Thoracic aorta (tissue), 2 donors: ENCODE measurements around the gene KAT14. TPM values are rescaled to one million over a fixed set of nuclear protein-coding genes. Genes with fewer than 3 reads are reported as not detected.
A peak's percentile ranks its signal among the peaks of the same experiment; 100 is the strongest.
"Not testable (repeated sequence)": the region's sequence is repeated elsewhere in the genome, so short reads cannot be mapped to it uniquely, and the experiment has no call there.

ENCODE experiments used
- ATAC-seq: fragments of 150-250 bp; one replicate; pipeline ENCODE4 v1.8.0; 2017; ENCODE audit warnings: low read depth; ENCODE audit not compliant: insufficient number of reproducible peaks, low FRiP score
- DNase-seq: peaks from one replicate; pipeline ENCODE4 v3.0.0-alpha.2; 2020; ENCODE audit warnings: low spot score
- H3K27ac ChIP-seq, 2 donors: fragments of 200-600 bp; sonication (generic); 1 replicate in 1 of 2; 2 replicates in 1 of 2; pipeline ENCODE4 v1.5.1; 2016; ENCODE audit warnings: mild to moderate bottlenecking in 2 of 2, moderate library complexity in 2 of 2
- H3K27me3 ChIP-seq: fragments of 200-600 bp; sonication (generic); replicated peaks from 2 replicates; pipeline ENCODE4 v1.6.0; 2016; ENCODE audit warnings: mild to moderate bottlenecking; ENCODE audit not compliant: insufficient read depth
- H3K36me3 ChIP-seq: fragments of 200-600 bp; sonication (generic); one replicate; pipeline ENCODE4 v1.5.1; 2016
- H3K4me1 ChIP-seq, 2 donors: fragments of 200-600 bp; sonication (generic); 1 replicate in 1 of 2; 2 replicates in 1 of 2; pipeline versions ENCODE4 v1.5.1 to v1.6.0; 2016; ENCODE audit warnings: low read depth in 2 of 2, mild to moderate bottlenecking in 1 of 2; ENCODE audit not compliant: control insufficient read depth in 1 of 2
- H3K4me3 ChIP-seq: fragments of 200-600 bp; sonication (generic); 2 replicates; pipeline ENCODE4 v1.5.1; 2016; ENCODE audit warnings: mild to moderate bottlenecking
- H3K9me3 ChIP-seq: fragments of 200-600 bp; sonication (generic); 2 replicates; pipeline ENCODE4 v1.5.1; 2016
- total RNA-seq, 2 donors: library from RNA; depleted of rRNA; stranded (reverse); fragments of >200 nt; gene quantifications; one replicate each; pipeline versions ENCODE4 v1.1.0 to v1.2.3, GENCODE V29; 2016
- TF ChIP-seq, protein P1 (sequence below): fragments of 200-600 bp; sonication (generic); IDR thresholded peaks from one replicate; pipeline ENCODE4 v1.5.1; 2019; ENCODE audit warnings: antibody characterized with exemption

The KAT14 gene, protein sequence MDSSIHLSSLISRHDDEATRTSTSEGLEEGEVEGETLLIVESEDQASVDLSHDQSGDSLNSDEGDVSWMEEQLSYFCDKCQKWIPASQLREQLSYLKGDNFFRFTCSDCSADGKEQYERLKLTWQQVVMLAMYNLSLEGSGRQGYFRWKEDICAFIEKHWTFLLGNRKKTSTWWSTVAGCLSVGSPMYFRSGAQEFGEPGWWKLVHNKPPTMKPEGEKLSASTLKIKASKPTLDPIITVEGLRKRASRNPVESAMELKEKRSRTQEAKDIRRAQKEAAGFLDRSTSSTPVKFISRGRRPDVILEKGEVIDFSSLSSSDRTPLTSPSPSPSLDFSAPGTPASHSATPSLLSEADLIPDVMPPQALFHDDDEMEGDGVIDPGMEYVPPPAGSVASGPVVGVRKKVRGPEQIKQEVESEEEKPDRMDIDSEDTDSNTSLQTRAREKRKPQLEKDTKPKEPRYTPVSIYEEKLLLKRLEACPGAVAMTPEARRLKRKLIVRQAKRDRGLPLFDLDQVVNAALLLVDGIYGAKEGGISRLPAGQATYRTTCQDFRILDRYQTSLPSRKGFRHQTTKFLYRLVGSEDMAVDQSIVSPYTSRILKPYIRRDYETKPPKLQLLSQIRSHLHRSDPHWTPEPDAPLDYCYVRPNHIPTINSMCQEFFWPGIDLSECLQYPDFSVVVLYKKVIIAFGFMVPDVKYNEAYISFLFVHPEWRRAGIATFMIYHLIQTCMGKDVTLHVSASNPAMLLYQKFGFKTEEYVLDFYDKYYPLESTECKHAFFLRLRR
- total RNA-seq, result 10 to 100 TPM in 1 of 2 donors, 1 to 10 TPM in 1; 7.7 to 11.7 TPM

DNA sequence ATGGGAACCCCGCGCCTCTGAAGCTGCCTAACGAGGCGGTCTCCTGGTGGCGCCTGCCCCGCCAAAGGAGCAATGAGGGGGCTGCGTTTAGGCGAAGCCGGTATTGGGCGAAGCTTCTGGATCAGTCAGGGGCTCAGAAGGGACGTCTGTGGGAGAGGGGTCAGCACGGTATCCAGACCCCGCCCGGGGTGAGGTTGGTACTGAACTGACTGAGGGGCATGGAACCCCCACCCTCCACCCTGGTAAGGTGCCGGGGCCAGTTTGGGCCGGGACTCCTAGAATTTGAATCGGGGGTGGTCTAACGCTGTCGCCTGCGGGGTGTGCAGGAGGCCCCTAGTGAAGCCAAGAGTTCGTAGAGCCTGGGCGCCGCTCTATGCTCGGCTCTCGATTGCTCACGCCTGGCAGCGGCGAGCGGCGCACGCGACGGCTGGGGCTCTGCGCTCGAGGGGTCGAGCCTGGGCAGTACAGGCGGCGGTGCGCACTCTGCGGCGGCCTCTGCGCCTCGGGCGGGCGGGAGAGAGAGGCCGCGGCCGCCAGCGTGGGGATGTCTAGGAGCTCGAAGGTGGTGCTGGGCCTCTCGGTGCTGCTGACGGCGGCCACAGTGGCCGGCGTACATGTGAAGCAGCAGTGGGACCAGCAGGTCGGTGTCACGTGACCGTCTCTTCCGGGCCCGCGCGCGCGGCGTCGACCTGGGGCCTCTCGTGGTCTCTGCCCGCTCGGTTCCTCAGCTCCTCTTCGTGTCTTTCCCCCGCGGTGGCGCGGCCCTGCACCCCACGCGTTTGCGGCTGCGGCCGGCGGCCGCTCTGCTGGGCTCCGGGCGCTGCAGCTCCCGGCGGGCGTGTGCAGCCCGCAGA is at the start of gene KAT14, which contains the start of gene PET117:
KAT14 (plus strand) TSS at position 452 of the 854 bp plus-strand sequence. CDS start 4,798 bp downstream, outside the sequence.
PET117 (plus strand) TSS at position 452 of the 854 bp plus-strand sequence; CDS start at position 545, 93 bp downstream.
- H3K4me3 ChIP-seq, result peak within 1 kb of the TSS; percentile 98
- H3K4me1 ChIP-seq, result peaks cover 14 to 22% of the 10 kb centered on the region in 2 donors
- ATAC-seq (peak; percentile 96), DNase-seq (peak; percentile 62)
- no peaks in the 10 kb centered on the region for H3K9me3 ChIP-seq
- TF ChIP-seq, protein P1, sequence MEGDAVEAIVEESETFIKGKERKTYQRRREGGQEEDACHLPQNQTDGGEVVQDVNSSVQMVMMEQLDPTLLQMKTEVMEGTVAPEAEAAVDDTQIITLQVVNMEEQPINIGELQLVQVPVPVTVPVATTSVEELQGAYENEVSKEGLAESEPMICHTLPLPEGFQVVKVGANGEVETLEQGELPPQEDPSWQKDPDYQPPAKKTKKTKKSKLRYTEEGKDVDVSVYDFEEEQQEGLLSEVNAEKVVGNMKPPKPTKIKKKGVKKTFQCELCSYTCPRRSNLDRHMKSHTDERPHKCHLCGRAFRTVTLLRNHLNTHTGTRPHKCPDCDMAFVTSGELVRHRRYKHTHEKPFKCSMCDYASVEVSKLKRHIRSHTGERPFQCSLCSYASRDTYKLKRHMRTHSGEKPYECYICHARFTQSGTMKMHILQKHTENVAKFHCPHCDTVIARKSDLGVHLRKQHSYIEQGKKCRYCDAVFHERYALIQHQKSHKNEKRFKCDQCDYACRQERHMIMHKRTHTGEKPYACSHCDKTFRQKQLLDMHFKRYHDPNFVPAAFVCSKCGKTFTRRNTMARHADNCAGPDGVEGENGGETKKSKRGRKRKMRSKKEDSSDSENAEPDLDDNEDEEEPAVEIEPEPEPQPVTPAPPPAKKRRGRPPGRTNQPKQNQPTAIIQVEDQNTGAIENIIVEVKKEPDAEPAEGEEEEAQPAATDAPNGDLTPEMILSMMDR, result peak; percentile 7
- peaks cover 5% of the 10 kb centered on the region for H3K36me3 ChIP-seq
- no peaks in the 10 kb centered on the region for H3K27me3 ChIP-seq
- H3K27ac ChIP-seq, result peak within 1 kb of the TSS; percentile 75 to 88

DNA sequence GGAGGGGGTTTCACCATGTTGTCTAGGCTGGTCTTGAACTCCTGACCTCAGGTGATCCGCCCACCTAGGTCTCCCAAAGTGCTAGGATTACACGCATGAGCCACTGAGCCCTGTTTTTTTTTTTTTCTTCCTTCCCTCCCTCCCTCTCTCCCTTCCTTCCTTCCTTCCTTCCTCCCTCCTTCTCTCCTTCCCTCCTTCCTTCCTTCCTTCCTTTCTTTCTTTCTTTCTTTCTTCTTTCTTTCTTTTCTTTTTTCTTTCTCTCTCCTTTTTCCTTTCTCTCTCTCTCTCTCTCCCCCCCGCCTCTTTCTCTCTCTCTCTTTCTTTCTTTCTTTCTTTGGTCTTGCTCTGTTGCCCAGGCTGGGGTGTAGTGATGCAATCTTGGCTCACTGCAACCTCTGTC is 49.4 kb upstream of the KAT14 start:
- DNase-seq, H3K27me3 ChIP-seq, H3K4me3 ChIP-seq, H3K36me3 ChIP-seq, ATAC-seq, H3K9me3 ChIP-seq, H3K4me1 ChIP-seq, H3K27ac ChIP-seq: not testable (repeated sequence)

DNA sequence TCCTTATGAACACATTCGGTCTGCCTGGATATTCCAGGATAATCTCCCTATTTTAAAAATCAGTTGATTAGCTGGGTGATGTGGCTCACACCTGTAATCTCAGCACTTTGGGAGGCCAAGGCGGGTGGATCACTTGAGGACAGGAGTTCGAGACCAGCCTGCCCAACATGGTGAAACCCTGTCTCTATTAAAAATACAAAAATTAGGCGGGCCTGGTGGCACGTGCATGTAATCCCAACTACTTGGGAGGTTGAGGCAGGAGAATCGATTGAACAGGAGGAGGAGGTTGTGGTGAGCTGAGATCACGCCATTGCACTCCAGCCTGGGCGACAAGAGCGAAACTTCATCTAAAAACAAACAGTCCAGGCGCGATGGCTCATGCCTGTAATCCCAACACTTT is 48.8 kb upstream of the KAT14 start:
- H3K9me3 ChIP-seq, H3K36me3 ChIP-seq, H3K27ac ChIP-seq, DNase-seq, H3K4me1 ChIP-seq, ATAC-seq, H3K4me3 ChIP-seq, H3K27me3 ChIP-seq: not testable (repeated sequence)

DNA sequence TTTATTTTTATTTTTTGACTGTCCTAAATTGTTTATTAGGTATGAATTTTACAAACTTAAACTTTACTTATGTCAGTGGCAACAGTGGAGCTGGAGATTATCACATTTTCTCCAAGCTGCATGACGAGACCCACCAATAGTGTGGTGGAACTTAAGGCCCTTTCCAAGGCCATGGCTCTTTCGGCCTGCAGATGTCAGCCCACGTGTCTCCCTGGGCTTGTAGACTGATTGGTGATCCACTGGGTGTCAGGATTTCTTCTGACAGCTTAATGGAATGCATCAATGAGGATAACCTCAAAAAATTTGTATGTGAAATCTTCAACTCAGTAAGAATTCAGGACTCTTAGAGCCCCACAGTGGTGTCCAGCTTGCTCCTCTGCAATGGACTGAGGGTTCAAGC is 47.6 kb upstream of the KAT14 start:
- H3K4me3 ChIP-seq, result no peak overlapping the region
- no peaks in the 10 kb centered on the region for H3K4me1 ChIP-seq
- no peaks in the 10 kb centered on the region for H3K27me3 ChIP-seq
- no peaks in the 10 kb centered on the region for H3K9me3 ChIP-seq
- H3K36me3 ChIP-seq, result no peaks in the 10 kb centered on the region
- TF ChIP-seq, protein P1, result no peak
- no peak overlapping the region for H3K27ac ChIP-seq
- no peak for DNase-seq
- no peak for ATAC-seq

DNA sequence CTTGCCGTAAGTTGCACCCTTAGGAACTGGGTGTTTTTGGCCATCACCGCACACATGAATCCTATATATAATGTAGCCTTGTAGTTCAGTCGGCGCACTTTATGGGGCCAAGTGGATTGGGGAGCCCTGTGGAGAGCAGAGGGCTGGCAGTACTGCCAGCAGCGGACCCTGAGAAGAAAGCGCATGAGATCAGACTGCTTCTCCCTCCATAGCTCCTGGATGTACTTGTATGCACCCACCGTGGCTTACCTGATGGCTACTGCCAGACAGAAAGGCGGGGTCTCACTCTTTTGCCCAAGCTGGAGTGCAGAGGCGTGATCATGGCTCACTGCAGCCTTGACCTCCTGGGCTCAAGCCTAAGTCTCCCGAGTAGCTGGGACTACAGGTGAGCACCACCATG is 47.2 kb upstream of the KAT14 start:
- Histone ChIP-seq H3K4me3 (no peak overlapping the region), H3K36me3 (no peaks in the 10 kb centered on the region), H3K27me3 (no peaks in the 10 kb centered on the region), H3K27ac (no peak overlapping the region), H3K9me3 (no peaks in the 10 kb centered on the region), H3K4me1 (no peaks in the 10 kb centered on the region)
- DNase-seq (no peak), ATAC-seq (no peak)
- TF ChIP-seq, protein P1, result no peak
